Endodermal cell (in vitro differentiated cells): ENCODE measurements around the gene CACNA2D1. TPM values are rescaled to one million over a fixed set of nuclear protein-coding genes. Genes with fewer than 3 reads are reported as not detected.

ENCODE experiments used
- DNase-seq: peaks from one replicate; pipeline ENCODE4 v3.0.0-alpha.2; 2017
- H3K27ac ChIP-seq: 2 replicates; pipeline ENCODE4 v1.5.1; 2013; ENCODE audit warnings: mild to moderate bottlenecking, low read depth, low read length, moderate library complexity
- H3K27me3 ChIP-seq: 2 replicates; pipeline ENCODE4 v1.6.1; 2013; ENCODE audit warnings: mild to moderate bottlenecking, low read length, moderate library complexity; ENCODE audit not compliant: insufficient read depth, control insufficient read depth, poor library complexity, severe bottlenecking
- H3K36me3 ChIP-seq: 2 replicates; pipeline ENCODE4 v1.7.0; 2013; ENCODE audit warnings: mild to moderate bottlenecking, low read length, moderate library complexity; ENCODE audit not compliant: control insufficient read depth, insufficient read depth
- H3K4me1 ChIP-seq: one replicate; pipeline ENCODE4 v1.7.0; 2013; ENCODE audit warnings: low read length; ENCODE audit not compliant: control insufficient read depth, insufficient read depth
- H3K4me3 ChIP-seq: 2 replicates; pipeline ENCODE4 v1.5.1; 2013; ENCODE audit warnings: mild to moderate bottlenecking, low read length, moderate library complexity
- H3K9ac ChIP-seq: 2 replicates; pipeline ENCODE4 v1.6.1; 2013; ENCODE audit warnings: mild to moderate bottlenecking, low read length, moderate library complexity; ENCODE audit not compliant: poor library complexity, severe bottlenecking; ENCODE audit errors: extremely low read depth
- H3K9me3 ChIP-seq: 2 replicates; pipeline ENCODE4 v1.6.1; 2013; ENCODE audit warnings: mild to moderate bottlenecking, low read length, moderate library complexity; ENCODE audit not compliant: control insufficient read depth
- H3K27ac Mint-ChIP-seq: 2 replicates; pipeline ENCODE4 v1.8.0; 2020; ENCODE audit warnings: mixed read lengths
- H3K27me3 Mint-ChIP-seq: 2 replicates; pipeline ENCODE4 v1.8.0; 2021; ENCODE audit warnings: mild to moderate bottlenecking, mixed read lengths; ENCODE audit not compliant: insufficient read depth
- H3K36me3 Mint-ChIP-seq: 2 replicates; pipeline ENCODE4 v1.8.0; 2020; ENCODE audit warnings: low read depth, mixed read lengths
- H3K4me1 Mint-ChIP-seq: 2 replicates; pipeline ENCODE4 v1.8.0; 2020; ENCODE audit warnings: mixed read lengths
- H3K4me3 Mint-ChIP-seq: 2 replicates; pipeline ENCODE4 v1.8.0; 2020; ENCODE audit warnings: mild to moderate bottlenecking, moderate library complexity, mixed read lengths
- H3K9me3 Mint-ChIP-seq: 2 replicates; pipeline ENCODE4 v1.8.0; 2020; ENCODE audit warnings: mild to moderate bottlenecking, mixed read lengths
- CTCF ChIP-seq: fragments of 200-600 bp; sonication (generic); conservative IDR thresholded peaks from 2 replicates; pipeline ENCODE4 v1.5.0; 2021; ENCODE audit warnings: antibody characterized with exemption, mild to moderate bottlenecking
- WGBS, 2 experiments: methylation state at CpG; one replicate each; pipeline versions ENCODE4 v1.1.5 to v1.1.7; 2013; ENCODE audit warnings: missing lambda C conversion rate in 2 of 2, mixed read lengths in 1 of 2; ENCODE audit not compliant: insufficient coverage in 1 of 2, insufficient read length in 1 of 2; 5-methylcytosine and 5-hydroxymethylcytosine counted together
- total RNA-seq, 2 donors: library from RNA; stranded (reverse); fragmentation: NEBNext Ultra II Directional in 1 of 2; extraction: Animal tissue kit (Norgen Biotek cat#: 25700) in 1 of 2; gene quantifications; 2 replicates in 1 of 2; 3 replicates in 1 of 2; pipeline ENCODE4 v1.2.1, GENCODE V29; 2021

Gene CACNA2D1
- total RNA-seq, 2 donors from 2014 or later: 16.9 to 26.8 TPM

- Histone ChIP-seq H3K9me3 (no peaks in the 10 kb centered on the region), H3K36me3 (no peaks in the 10 kb centered on the region), H3K27me3 (no peaks in the 10 kb centered on the region), H3K4me1 (no peaks in the 10 kb centered on the region), H3K9ac (no peak overlapping the region), H3K27ac (no peak overlapping the region), H3K4me3 (no peak overlapping the region)
- Mint-ChIP-seq H3K4me3 (no peak overlapping the region), H3K27ac (no peak overlapping the region), H3K9me3 (no peaks in the 10 kb centered on the region), H3K4me1 (peaks cover 8% of the 10 kb centered on the region), H3K27me3 (no peaks in the 10 kb centered on the region), H3K36me3 (no peaks in the 10 kb centered on the region)
- no peak for DNase-seq
- WGBS, 2 experiments: 83 to 85% methylated on average over 3 to 4 of the region's 5 CpGs
- TF ChIP-seq CTCF: no peak
Measured at GRCh38 chr7:82438521-82438920, 5.1 kb downstream of the CACNA2D1 start.

- TF ChIP-seq CTCF: no peak
- Mint-ChIP-seq H3K9me3 (no peaks in the 10 kb centered on the region), H3K4me3 (no peak overlapping the region), H3K27me3 (no peaks in the 10 kb centered on the region), H3K4me1 (no peaks in the 10 kb centered on the region), H3K36me3 (no peaks in the 10 kb centered on the region), H3K27ac (no peak overlapping the region)
- H3K4me3 ChIP-seq: no peak overlapping the region
- 88 to 94% methylated on average over 2 to 4 of the region's 5 CpGs for WGBS, 2 experiments
- H3K4me1 ChIP-seq: no peaks in the 10 kb centered on the region
- DNase-seq: no peak
- H3K9ac ChIP-seq: no peak overlapping the region
- H3K9me3 ChIP-seq: no peaks in the 10 kb centered on the region
- H3K36me3 ChIP-seq: no peaks in the 10 kb centered on the region
- H3K27me3 ChIP-seq: no peaks in the 10 kb centered on the region
- H3K27ac ChIP-seq: no peak overlapping the region
Measured at GRCh38 chr7:82435769-82436168, 7.8 kb downstream of the CACNA2D1 start.

DNA sequence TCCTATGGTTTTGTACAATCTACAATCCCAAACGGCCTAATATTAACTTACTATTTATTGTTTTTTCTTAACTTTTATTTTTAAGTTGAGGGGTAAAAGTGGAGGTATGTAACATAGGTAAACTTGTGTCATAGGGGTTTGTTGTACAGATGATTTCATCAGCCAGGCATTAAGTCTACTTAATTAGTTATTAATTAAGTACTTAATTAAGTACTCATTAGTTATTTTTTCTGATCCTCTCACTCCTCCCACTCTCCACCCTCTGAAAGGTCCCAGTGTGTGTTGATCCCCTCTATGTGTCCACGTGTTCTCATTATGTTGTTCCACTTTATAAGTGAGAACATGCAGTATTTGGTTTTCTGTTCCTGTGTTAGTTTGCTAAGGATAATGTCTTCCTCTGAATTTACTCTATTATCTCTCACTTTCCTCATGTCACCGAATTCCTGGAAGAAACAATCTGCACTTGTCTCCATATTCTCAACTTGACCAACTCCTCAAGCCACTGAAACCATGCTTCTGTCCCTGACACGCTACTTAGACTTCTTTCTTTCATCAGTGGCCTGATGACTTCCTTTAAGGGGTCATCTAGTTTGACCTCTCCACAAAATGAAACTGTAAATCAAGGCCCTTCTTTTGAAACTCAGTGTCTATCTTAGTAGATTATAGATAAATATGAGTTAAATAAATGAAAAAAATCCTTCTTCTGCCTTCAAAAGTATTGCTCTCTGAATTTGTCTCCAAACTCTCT is 9.1 kb downstream of the CACNA2D1 start:
- Histone ChIP-seq H3K36me3 (no peaks in the 10 kb centered on the region), H3K9ac (no peak overlapping the region), H3K27me3 (no peaks in the 10 kb centered on the region), H3K4me1 (no peaks in the 10 kb centered on the region), H3K27ac (no peak overlapping the region), H3K9me3 (no peaks in the 10 kb centered on the region), H3K4me3 (no peak overlapping the region)
- no peaks in the 10 kb centered on the region for H3K36me3 Mint-ChIP-seq
- TF ChIP-seq CTCF: no peak
- H3K27ac Mint-ChIP-seq: no peak overlapping the region
- H3K27me3 Mint-ChIP-seq: no peaks in the 10 kb centered on the region
- H3K4me1 Mint-ChIP-seq: no peaks in the 10 kb centered on the region
- no peaks in the 10 kb centered on the region for H3K9me3 Mint-ChIP-seq
- DNase-seq: no peak
- 88% methylated on average over 3 of the region's 4 CpGs; no CpG with 5 or more reads in 1 of the 2 experiments for WGBS, 2 experiments
- no peak overlapping the region for H3K4me3 Mint-ChIP-seq
